Neural crest cell (in vitro differentiated cells): ENCODE data around the gene IFT81. TPM values are rescaled to one million over a fixed set of nuclear protein-coding genes. Genes with fewer than 3 reads are reported as not detected.

Source experiments
- DNase-seq: peaks from one replicate; pipeline ENCODE4 v3.0.0; 2021; ENCODE audit warnings: low read depth, mixed read lengths, low spot score
- H3K27ac Mint-ChIP-seq: one replicate; pipeline ENCODE4 v1.8.0; 2021; ENCODE audit warnings: mild to moderate bottlenecking, mixed read lengths; ENCODE audit not compliant: unreplicated experiment
- H3K27me3 Mint-ChIP-seq: 2 replicates; pipeline ENCODE4 v1.8.0; 2021; ENCODE audit warnings: low read depth, mild to moderate bottlenecking, mixed read lengths
- H3K36me3 Mint-ChIP-seq: 2 replicates; pipeline ENCODE4 v1.8.0; 2021; ENCODE audit warnings: low read depth, mild to moderate bottlenecking, mixed read lengths
- H3K4me1 Mint-ChIP-seq: 2 replicates; pipeline ENCODE4 v1.8.0; 2021; ENCODE audit warnings: mixed read lengths
- H3K4me3 Mint-ChIP-seq: one replicate; pipeline ENCODE4 v1.8.0; 2021; ENCODE audit warnings: mild to moderate bottlenecking, mixed read lengths
- H3K9me3 Mint-ChIP-seq: 2 replicates; pipeline ENCODE4 v1.8.0; 2021; ENCODE audit warnings: mixed read lengths
- total RNA-seq: library from RNA; stranded (reverse); gene quantifications from 2 replicates; pipeline ENCODE4 v1.2.1, GENCODE V29; 2021
- TF ChIP-seq, protein P1 (sequence below): fragments of 200-600 bp; sonication (generic); conservative IDR thresholded peaks from 2 replicates; pipeline ENCODE4 v1.5.0; 2021; ENCODE audit warnings: antibody characterized with exemption, mild to moderate bottlenecking

The IFT81 gene
- total RNA-seq, 1 donor from 2014 or later, result 40.4 TPM

- no peak overlapping the region for H3K27ac Mint-ChIP-seq
- peaks cover 19% of the 10 kb centered on the region for H3K4me1 Mint-ChIP-seq
- TF ChIP-seq, protein P1, sequence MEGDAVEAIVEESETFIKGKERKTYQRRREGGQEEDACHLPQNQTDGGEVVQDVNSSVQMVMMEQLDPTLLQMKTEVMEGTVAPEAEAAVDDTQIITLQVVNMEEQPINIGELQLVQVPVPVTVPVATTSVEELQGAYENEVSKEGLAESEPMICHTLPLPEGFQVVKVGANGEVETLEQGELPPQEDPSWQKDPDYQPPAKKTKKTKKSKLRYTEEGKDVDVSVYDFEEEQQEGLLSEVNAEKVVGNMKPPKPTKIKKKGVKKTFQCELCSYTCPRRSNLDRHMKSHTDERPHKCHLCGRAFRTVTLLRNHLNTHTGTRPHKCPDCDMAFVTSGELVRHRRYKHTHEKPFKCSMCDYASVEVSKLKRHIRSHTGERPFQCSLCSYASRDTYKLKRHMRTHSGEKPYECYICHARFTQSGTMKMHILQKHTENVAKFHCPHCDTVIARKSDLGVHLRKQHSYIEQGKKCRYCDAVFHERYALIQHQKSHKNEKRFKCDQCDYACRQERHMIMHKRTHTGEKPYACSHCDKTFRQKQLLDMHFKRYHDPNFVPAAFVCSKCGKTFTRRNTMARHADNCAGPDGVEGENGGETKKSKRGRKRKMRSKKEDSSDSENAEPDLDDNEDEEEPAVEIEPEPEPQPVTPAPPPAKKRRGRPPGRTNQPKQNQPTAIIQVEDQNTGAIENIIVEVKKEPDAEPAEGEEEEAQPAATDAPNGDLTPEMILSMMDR, result no peak
- no peaks in the 10 kb centered on the region for H3K9me3 Mint-ChIP-seq
- H3K36me3 Mint-ChIP-seq, result no peaks in the 10 kb centered on the region
- DNase-seq, result no peak
- H3K4me3 Mint-ChIP-seq, result no peak overlapping the region
- no peaks in the 10 kb centered on the region for H3K27me3 Mint-ChIP-seq
Observed at GRCh38 chr12:110109837-110110535, 14.2 kb upstream of the IFT81 start.

DNA sequence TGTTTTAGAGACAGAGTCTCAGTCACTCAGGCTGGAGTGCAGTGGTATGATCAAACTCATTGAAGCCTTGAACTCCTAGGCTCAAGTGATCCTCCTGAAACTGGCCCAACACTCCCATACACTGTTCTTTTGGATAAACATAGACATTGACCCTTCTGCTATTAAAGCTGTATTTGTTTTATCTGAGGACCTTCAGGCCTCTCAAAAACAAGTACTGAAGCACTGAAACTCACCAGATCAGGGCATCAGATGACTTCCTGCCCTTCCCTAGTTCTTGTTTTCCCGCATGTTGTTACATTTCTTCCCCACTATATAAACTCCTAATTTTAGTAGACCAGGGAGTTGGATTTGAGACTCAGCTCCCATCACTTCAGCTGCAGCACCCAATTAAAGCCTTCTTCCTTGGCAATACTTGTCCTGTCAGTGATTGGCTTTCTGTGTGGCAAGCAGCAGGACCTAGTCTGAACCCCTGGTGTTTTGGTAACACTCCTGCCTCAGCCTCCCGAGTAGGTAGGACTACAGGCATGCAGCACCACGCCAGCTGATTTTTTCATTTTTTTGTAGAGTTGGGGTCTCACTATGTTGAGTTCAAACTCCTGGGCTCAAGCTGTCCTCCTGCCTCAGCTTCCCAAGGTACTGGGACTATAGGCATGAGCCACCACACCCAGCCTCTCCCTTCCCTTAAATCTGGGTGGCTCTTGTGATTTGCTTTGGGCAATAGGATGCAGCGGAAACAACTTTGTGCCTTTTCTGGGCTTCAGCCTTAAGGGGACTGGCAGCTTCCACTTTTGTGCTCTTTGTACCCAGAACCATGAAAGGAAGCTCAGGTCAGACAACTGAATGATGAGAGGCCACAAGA lies 12.5 kb upstream of the IFT81 start:
- no peak overlapping the region for H3K27ac Mint-ChIP-seq
- no peaks in the 10 kb centered on the region for H3K36me3 Mint-ChIP-seq
- H3K4me1 Mint-ChIP-seq, result peaks cover 19% of the 10 kb centered on the region
- TF ChIP-seq, protein P1, result no peak
- no peaks in the 10 kb centered on the region for H3K9me3 Mint-ChIP-seq
- no peaks in the 10 kb centered on the region for H3K27me3 Mint-ChIP-seq
- H3K4me3 Mint-ChIP-seq, result no peak overlapping the region
- DNase-seq, result no peak

DNA sequence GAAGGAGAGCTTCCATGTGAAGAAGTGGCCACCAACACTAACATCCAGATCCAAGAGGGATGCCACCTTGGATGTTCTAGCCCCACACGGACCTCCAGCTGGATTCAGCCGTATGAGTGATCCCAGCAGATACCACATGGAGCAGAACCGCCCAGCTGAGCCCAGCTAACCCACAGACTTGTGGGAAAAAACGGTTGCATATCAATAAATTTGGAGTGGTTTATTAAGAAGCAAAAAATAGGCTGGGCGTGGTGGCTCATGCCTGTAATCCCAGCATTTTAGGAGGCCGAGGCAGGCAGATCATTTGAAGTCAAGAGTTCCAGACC lies 11.9 kb upstream of the IFT81 start:
- Mint-ChIP-seq H3K4me3 (no peak overlapping the region), H3K4me1 (peaks cover 19% of the 10 kb centered on the region), H3K27ac (no peak overlapping the region), H3K36me3 (no peaks in the 10 kb centered on the region), H3K9me3 (no peaks in the 10 kb centered on the region), H3K27me3 (no peaks in the 10 kb centered on the region)
- no peak for DNase-seq
- TF ChIP-seq, protein P1, result no peak

DNA sequence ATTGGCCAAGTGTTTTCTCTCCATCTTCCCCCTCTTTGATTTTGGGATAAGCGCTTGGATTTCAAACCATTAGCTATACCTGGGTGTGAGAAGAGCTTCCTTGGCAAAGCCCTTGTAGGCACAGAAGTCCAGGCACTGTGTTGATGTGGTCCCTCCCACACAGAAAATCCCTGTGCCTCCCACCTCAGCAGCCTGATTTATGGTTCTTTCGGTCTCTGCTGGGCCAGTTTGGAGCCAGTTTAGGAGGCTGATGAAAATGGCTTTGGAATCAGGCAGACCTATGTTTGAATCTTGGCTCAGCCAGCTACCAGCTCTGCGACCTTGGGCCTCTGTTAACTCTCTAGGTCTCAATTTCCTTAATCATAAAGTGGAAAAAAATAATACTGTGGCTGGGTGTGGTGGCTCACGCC lies 9.6 kb upstream of the IFT81 start:
- no peaks in the 10 kb centered on the region for H3K9me3 Mint-ChIP-seq
- H3K4me3 Mint-ChIP-seq, result no peak overlapping the region
- H3K36me3 Mint-ChIP-seq, result no peaks in the 10 kb centered on the region
- no peak overlapping the region for H3K27ac Mint-ChIP-seq
- TF ChIP-seq, protein P1, result no peak
- H3K4me1 Mint-ChIP-seq, result peaks cover under 1% of the 10 kb centered on the region
- peaks cover 1% of the 10 kb centered on the region for H3K27me3 Mint-ChIP-seq
- DNase-seq, result no peak

GRCh38 chr12:110115675-110116074 lies 8.5 kb upstream of the IFT81 start:
- Mint-ChIP-seq H3K27ac (no peak overlapping the region), H3K4me1 (no peaks in the 10 kb centered on the region), H3K4me3 (no peak overlapping the region), H3K36me3 (no peaks in the 10 kb centered on the region), H3K9me3 (no peaks in the 10 kb centered on the region), H3K27me3 (peaks cover 9% of the 10 kb centered on the region)
- TF ChIP-seq, protein P1, result no peak
- no peak for DNase-seq
